ENCODE measurements around the gene LRP1.

LRP1 gene

DNA sequence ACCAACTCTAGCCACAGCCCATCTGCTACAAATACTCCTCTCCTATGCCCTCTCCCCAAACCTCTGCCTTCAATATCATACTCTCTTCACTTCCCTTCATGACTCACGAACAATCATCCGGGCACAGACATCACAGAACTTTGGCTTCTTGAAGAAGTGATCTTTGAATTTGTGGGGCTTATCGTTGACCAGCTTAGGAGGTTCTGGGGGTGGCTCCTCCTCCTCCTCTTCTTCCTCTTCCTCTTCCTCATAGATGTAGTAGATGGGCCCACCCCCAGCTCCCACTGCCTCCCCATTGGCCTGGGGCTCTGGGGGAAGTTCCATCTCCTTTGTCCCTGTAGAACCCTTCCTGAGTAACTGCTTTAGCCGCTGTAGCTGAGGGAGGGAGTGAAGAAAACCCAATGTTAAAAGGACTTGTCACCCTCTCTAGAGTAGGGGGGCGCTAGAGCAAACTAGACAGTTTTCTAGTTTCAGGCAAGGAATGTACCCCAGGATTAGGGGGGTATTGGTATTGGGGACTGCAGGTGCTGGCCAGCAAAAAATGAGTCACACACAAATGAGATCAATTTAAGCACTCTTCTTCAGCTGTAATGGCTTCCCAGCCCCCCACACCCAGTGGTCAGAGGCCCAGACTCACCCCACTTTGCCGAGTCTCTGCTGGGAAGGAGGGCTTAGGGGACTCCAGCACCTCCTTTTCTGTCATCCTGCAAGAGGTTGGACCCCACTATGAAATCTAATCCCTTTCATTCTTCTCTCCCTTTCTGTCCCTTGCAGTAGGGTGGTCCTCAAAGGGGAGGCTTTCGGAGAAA lies 120.9 kb downstream of the LRP1 start:
- H3K4me3 ChIP-seq, result no peak overlapping the region
- TF ChIP-seq, protein P1, sequence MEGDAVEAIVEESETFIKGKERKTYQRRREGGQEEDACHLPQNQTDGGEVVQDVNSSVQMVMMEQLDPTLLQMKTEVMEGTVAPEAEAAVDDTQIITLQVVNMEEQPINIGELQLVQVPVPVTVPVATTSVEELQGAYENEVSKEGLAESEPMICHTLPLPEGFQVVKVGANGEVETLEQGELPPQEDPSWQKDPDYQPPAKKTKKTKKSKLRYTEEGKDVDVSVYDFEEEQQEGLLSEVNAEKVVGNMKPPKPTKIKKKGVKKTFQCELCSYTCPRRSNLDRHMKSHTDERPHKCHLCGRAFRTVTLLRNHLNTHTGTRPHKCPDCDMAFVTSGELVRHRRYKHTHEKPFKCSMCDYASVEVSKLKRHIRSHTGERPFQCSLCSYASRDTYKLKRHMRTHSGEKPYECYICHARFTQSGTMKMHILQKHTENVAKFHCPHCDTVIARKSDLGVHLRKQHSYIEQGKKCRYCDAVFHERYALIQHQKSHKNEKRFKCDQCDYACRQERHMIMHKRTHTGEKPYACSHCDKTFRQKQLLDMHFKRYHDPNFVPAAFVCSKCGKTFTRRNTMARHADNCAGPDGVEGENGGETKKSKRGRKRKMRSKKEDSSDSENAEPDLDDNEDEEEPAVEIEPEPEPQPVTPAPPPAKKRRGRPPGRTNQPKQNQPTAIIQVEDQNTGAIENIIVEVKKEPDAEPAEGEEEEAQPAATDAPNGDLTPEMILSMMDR (IDR thresholded peaks at IDR 0.05), result no peak
- no peak overlapping the region for H3K27ac ChIP-seq
- no peak for DNase-seq (ENCODE audit: low spot score)

DNA sequence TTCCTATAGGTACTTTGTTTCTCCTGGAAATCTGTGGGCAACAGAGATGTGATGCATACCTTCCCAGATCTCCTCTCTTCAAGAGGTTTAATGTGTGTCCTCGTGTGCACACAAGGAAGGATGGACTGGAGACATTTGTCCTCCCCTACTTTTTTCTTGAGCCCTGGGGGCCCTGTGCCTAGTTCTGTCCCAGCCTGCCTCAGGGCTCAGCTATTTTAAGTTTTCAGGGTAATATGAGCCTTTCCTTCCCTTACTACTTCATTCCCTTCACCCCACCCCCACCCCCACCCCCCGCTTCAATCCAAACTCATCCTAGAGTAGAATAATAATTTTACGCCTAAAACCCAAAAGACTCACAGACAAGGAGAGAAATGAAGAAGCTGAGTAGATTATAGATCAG lies 122.3 kb downstream of the LRP1 start:
- DNase-seq (ENCODE audit: low spot score), result no peak

DNA sequence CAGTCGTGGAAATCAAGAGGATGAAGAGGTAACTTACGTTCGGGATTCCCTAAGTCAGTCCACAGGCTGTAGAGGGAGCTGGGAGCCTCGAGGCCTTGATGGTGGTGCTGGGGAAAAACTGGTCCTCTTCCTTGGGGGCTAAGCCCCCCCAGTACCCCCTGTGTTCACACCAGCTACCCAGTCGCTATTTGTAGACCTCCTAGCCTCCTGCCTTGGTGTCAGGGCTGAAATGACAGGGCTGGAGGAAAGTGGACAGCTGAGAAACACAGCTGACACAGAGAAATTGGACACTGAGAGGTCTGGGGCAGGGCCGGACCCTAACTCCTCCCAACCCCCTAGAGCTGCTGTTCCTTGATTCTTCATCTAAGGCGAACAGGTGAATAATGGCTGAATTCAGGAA lies 122.7 kb downstream of the LRP1 start, which contains the start of gene STAC3:
STAC3 (minus strand) TSS at position 232 of the 400 bp plus-strand sequence. CDS start 1,551 bp downstream, outside the sequence.
- no peak within 1 kb of the TSS for H3K4me3 ChIP-seq
- no peak for DNase-seq (ENCODE audit: low spot score)
- no peak within 1 kb of the TSS for H3K27ac ChIP-seq
- TF ChIP-seq, protein P1 (IDR thresholded peaks at IDR 0.05), result no peak

More for the DNA sequence above, 122.3 kb downstream of the LRP1 start:
- Histone ChIP-seq H3K27ac (no peak overlapping the region), H3K4me3 (no peak overlapping the region)
- TF ChIP-seq, protein P1 (IDR thresholded peaks at IDR 0.05), result no peak

DNA sequence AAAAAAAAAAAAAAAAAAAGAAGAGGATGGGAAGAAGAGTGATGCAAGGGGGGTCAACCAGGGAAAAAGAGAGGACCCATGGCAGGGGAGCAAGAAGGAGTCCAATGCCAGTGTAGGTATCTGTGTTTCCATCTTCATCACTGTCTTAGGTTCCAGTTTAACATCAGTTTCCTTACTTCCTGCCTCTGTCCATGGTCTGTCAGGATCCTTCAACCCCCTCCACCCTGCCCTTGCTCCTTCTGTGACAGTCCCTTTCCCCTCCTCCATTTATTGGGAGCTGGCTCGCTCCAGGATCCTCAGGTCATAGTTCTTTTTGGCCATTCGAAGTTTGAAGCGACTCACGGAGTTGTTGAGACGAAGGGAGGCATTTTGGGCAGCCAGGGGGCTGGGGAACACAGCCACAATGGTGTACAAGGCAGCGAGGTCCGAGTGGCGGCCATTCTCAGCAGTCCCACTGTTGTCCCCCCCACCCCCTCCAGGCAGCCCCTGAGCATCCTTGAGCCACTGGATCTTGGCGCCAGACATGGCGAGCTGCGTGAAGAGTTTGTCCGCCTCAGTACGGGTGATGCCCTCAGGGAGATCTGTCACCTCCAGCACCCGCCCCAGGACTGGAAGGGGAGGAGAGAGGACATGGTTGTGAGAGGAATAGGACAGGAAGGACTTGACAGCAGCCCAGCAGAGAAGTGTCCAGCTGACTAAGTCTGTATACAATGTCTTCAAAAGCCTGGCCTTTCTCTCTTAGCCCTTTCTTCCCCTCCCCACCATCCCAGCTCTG lies 126.4 kb downstream of the LRP1 start:
- DNase-seq (ENCODE audit: low spot score), result no peak
- TF ChIP-seq, protein P1 (IDR thresholded peaks at IDR 0.05), result no peak

DNA sequence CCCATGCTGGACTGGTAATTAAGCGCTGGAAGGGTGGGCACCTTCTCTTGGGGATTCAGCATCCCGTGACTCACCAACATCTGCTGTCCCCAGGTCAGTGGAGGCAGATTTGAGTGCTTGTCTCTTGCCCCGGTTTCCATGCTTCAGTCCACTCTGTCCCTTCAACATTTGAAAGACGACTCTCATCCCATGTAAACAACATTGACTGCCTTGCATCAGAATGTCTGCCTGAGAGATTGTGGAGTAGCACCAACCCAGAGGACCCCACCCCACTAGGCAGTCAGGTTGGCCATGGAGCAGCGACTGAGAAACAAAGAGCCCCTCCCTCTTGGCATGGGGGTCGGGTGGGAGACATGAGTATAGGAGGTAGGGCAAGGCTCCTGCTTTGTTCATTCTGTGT lies 127.6 kb downstream of the LRP1 start:
- H3K27ac ChIP-seq, result no peak overlapping the region
- TF ChIP-seq, protein P1 (IDR thresholded peaks at IDR 0.05), result no peak

More for the DNA sequence above, 126.4 kb downstream of the LRP1 start:
- Histone ChIP-seq H3K27ac (no peak overlapping the region), H3K4me3 (no peak overlapping the region)

DNA sequence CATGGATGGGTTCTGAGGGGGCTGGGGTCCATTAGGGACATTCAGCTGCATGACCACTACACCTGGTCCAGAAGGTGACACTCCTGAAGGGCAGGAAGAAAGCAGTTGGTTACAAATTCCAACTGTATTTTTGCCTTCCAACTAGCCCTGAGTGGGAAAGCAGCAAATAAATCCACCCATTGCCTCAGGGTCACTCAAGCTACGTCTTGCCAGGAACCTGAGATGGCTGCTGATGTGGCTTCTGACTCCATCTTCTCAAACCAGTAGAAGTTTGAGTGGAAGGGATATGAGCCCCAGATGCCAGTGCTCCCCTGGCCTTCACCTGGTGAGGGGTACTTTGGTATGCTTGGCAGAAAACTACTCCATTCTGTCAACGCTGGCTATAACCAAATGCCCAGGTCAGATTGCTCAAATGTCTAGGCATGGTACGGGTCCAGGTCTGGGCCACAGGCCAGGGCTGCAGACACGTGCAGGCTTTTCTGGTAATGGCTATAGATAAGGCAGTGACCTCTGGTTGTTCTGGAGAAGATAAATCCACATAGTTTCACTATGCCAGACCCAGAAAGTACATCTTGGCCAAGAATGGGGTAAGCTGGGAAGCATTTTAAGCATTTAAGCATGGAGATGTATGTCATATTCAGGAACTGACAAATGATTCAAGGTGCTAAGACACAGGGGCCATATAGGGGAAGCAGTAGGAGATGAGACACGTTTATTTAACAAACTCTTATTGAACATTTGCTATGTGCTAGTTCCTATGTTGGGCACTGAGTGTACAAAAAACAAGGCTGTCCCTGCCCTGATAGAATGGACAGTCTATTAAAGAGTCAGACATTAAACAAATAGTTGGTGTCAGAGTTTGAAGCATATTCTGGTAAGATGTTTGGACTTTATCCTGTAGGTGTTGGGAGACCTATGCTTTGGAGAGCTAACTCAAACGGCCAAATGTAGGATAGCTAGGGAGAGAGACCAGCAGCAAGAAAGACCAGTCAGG lies 131.0 kb downstream of the LRP1 start:
- no peak overlapping the region for H3K27ac ChIP-seq
- DNase-seq (ENCODE audit: low spot score), result no peak
- H3K4me3 ChIP-seq, result no peak overlapping the region
- TF ChIP-seq, protein P1 (IDR thresholded peaks at IDR 0.05), result no peak

More for the DNA sequence above, 127.6 kb downstream of the LRP1 start:
- H3K4me3 ChIP-seq, result no peak overlapping the region
- no peak for DNase-seq (ENCODE audit: low spot score)

Data from coronary artery (tissue), 2 donors.